OCI-LY3 (cell line): Measurements from ENCODE around the gene CASP14.

ENCODE experiments used
- EZH2phosphoT487 ChIP-seq: fragments of 200-600 bp; shearing (Covaris generic); IDR thresholded peaks from 2 replicates; pipeline ENCODE4 v1.6.1; 2018; ENCODE audit warnings: antibody characterized with exemption, mixed run types, low read depth
- TF ChIP-seq, protein P1 (sequence below): fragments of 200-600, 300-600 bp; sonication (generic); IDR thresholded peaks from 2 replicates; pipeline ENCODE4 v1.5.1; 2014; ENCODE audit warnings: antibody characterized with exemption, low read length, low read depth

DNA sequence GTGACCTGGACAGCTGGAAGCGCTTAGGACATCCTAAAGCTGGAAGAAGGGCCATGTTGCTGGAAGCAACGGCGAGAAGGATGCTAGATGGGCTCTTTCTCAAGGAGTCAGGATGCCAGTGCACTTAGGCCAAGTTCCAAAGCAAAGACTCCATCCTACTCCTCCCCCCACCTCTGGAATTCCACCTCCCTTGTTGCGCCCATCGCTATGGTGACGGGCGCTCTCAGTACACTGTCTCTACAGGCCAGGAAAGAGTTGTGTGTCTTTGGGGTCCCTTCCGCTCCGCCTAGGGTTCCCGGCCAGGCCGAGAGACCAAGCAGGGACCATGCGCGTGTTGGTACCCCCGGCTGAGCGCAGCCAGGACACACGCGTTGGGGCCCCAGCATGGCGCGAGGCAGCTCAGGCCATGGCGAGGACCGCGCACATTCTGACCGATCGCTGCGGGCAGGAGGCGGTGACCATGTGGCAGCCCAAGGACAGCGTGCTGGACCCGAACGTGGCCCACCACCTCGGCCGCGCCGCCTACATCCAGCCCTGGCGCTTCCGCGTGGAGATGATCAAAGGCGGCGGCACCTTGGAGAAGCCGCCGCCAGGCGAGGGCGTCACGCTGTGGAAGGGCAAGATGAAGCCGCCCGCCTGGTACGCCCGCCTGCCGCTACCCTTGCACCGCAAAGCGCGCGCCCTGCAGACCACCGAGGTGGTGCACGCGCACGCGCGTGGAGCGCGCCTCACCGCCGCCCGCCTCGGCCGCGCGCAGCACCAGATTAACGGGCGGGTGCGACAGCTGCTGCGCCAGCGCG, 38.6 kb upstream of the CASP14 start:
- TF ChIP-seq, protein P1, sequence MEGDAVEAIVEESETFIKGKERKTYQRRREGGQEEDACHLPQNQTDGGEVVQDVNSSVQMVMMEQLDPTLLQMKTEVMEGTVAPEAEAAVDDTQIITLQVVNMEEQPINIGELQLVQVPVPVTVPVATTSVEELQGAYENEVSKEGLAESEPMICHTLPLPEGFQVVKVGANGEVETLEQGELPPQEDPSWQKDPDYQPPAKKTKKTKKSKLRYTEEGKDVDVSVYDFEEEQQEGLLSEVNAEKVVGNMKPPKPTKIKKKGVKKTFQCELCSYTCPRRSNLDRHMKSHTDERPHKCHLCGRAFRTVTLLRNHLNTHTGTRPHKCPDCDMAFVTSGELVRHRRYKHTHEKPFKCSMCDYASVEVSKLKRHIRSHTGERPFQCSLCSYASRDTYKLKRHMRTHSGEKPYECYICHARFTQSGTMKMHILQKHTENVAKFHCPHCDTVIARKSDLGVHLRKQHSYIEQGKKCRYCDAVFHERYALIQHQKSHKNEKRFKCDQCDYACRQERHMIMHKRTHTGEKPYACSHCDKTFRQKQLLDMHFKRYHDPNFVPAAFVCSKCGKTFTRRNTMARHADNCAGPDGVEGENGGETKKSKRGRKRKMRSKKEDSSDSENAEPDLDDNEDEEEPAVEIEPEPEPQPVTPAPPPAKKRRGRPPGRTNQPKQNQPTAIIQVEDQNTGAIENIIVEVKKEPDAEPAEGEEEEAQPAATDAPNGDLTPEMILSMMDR: no peak
- TF ChIP-seq EZH2phosphoT487: no peak
